RWPE1 (cell line): ENCODE results near the gene PKP3.
A peak's percentile ranks its signal among the peaks of the same experiment; 100 is the strongest.

Experiments
- CTCF ChIA-PET: fragments of 350-600 bp; sonication (Branson Sonifier 250); formaldehyde crosslinking; extraction: SDS; loops from one replicate; lab custom pipeline; 2021; lab: Yijun Ruan, JAX
- POLR2A ChIA-PET: fragments of 400-600 bp; formaldehyde crosslinking; extraction: SDS; loops from one replicate; lab custom pipeline; 2020; ENCODE audit warnings: antibody characterized with exemption; ENCODE audit not compliant: low non-redundant PET; lab: Yijun Ruan, JAX
- DNase-seq: peaks from one replicate; pipeline ENCODE4 v3.0.0; 2012; ENCODE audit warnings: low spot score
- H3K27ac ChIP-seq: fragments of 450-650 bp; 2 replicates; pipeline ENCODE4 v1.5.1; 2017
- CTCF ChIP-seq: fragments of 450-650 bp; conservative IDR thresholded peaks from 2 replicates; pipeline ENCODE4 v1.5.1; 2017; ENCODE audit warnings: low read depth, mild to moderate bottlenecking

Gene PKP3

GRCh38 chr11:440065-441042 lies 46.3 kb downstream of the PKP3 start:
- ChIA-PET POLR2A (no interaction called here), CTCF (interaction anchor here (0.6 to 2.7 kb wide), 6 partner anchors 8 to 30 kb away, joined by 3 to 18 read pairs (median 4); partner anchors contain the start of gene PTDSS2)
- H3K27ac ChIP-seq: no peak overlapping the region
- DNase-seq: no peak
- TF ChIP-seq CTCF: no peak

- ChIA-PET POLR2A (interaction anchor here (1.7 kb wide), 1 partner anchor 24 kb away, joined by 10 read pairs; no protein-coding TSS in a partner anchor), CTCF (interaction anchor here (0.6 kb wide), 1 partner anchor 11 kb away, joined by 4 read pairs; no protein-coding TSS in a partner anchor)
- H3K27ac ChIP-seq: no peak overlapping the region; the same call in 1 of the 2 replicates
- no peak for TF ChIP-seq CTCF
- no peak for DNase-seq
These were observed 47.0 kb downstream of the PKP3 start for GRCh38 chr11:441043-441417.

- POLR2A ChIA-PET: interaction anchor here (0.5 to 1.7 kb wide), 2 partner anchors 25 to 72 kb away, joined by 6 to 10 read pairs; no protein-coding TSS in a partner anchor
- peak; percentile 61 for DNase-seq
- H3K27ac ChIP-seq: peak within 1 kb of the TSS; percentile 57
- CTCF ChIA-PET: interaction anchor here (0.6 kb wide), 3 partner anchors 16 to 78 kb away, joined by 3 read pairs; no protein-coding TSS in a partner anchor
- no peak for TF ChIP-seq CTCF
These were observed 47.6 kb downstream of the PKP3 start, which contains the start of gene ANO9 for GRCh38 chr11:441418-442274. TSS of gene ANO9 (minus strand) at chr11:442011. CDS start at chr11:441926, 85 bp downstream.

GRCh38 chr11:442611-443081 lies 48.6 kb downstream of the PKP3 start:
- TF ChIP-seq CTCF: no peak
- CTCF ChIA-PET: interaction anchor here (1.5 kb wide), 1 partner anchor 46 kb away, joined by 4 read pairs; no protein-coding TSS in a partner anchor
- no peak for DNase-seq
- 0 out of 2 replicates have a peak overlapping the region, but pooled peaks have one; percentile 57 for H3K27ac ChIP-seq
- POLR2A ChIA-PET: interaction anchor here (1.7 kb wide), 1 partner anchor 26 kb away, joined by 10 read pairs; no protein-coding TSS in a partner anchor

GRCh38 chr11:443542-444199 lies 49.7 kb downstream of the PKP3 start:
- H3K27ac ChIP-seq: peak overlapping the region; percentile 57
- ChIA-PET CTCF (interaction anchor here (1.5 kb wide), 1 partner anchor 47 kb away, joined by 4 read pairs; no protein-coding TSS in a partner anchor), POLR2A (no interaction called here)
- no peak for TF ChIP-seq CTCF
- no peak for DNase-seq
